Mucosa of rectum (tissue), 2 donors: Measurements from ENCODE around the gene OPA3.

Experiments used
- H3K27ac ChIP-seq, 2 donors: one replicate each; pipeline ENCODE4 v1.7.0; 2013; ENCODE audit warnings: inconsistent platforms in 2 of 2, low read depth in 2 of 2, low read length in 2 of 2
- H3K27me3 ChIP-seq, 2 donors: one replicate each; pipeline ENCODE4 v1.7.0; 2013; ENCODE audit warnings: low read length in 2 of 2; ENCODE audit not compliant: control insufficient read depth in 2 of 2, insufficient read depth in 2 of 2
- H3K36me3 ChIP-seq, 2 donors: one replicate each; pipeline ENCODE4 v1.7.0; 2013; ENCODE audit warnings: low read length in 2 of 2; ENCODE audit not compliant: control insufficient read depth in 2 of 2, insufficient read depth in 2 of 2
- H3K4me1 ChIP-seq, 2 donors: one replicate each; pipeline ENCODE4 v1.7.0; 2013; ENCODE audit warnings: low read length in 2 of 2, mild to moderate bottlenecking in 1 of 2; ENCODE audit not compliant: control insufficient read depth in 2 of 2, insufficient read depth in 2 of 2
- H3K4me3 ChIP-seq, 2 donors: one replicate each; pipeline ENCODE4 v1.7.0; 2013; ENCODE audit warnings: low read length in 2 of 2
- H3K9ac ChIP-seq, 2 donors: one replicate each; pipeline ENCODE4 v1.7.0; 2013; ENCODE audit warnings: low read length in 2 of 2, low read depth in 1 of 2, mild to moderate bottlenecking in 1 of 2
- H3K9me3 ChIP-seq, 2 donors: one replicate each; pipeline ENCODE4 v1.7.0; 2013; ENCODE audit warnings: low read length in 2 of 2; ENCODE audit not compliant: control insufficient read depth in 2 of 2
- donor health status: healthy.
- donor health status: Normal muscosa, but diverticular disease.

Gene OPA3

DNA sequence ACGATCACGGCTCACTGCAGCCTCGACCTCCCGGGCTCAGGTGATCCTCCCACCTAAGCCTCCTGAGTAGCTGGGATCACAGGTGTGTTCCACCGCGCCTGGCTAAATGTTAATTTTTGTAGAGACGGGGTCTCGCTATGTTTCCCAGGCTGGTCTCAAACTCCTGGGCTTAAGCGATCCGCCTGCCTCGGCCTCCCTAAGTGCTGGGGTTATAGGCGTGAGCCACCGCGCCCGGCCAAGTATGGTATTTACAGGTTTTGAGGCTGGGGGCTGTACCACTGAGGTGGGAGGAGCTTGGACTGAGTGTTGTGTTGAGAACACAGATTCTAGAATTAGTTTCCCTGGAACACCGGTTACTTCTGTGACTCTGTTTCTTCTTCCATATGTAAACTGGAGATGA, 86.8 kb downstream of the OPA3 start:
- Histone ChIP-seq H3K36me3 (no peaks in the 10 kb centered on the region), H3K27me3 (peaks cover 7 to 8% of the 10 kb centered on the region in 2 donors), H3K9me3 (no peaks in the 10 kb centered on the region), H3K4me3 (no peak overlapping the region), H3K27ac (no peak overlapping the region), H3K9ac (no peak overlapping the region), H3K4me1 (peaks cover 30% of the 10 kb centered on the region in 2 donors)

DNA sequence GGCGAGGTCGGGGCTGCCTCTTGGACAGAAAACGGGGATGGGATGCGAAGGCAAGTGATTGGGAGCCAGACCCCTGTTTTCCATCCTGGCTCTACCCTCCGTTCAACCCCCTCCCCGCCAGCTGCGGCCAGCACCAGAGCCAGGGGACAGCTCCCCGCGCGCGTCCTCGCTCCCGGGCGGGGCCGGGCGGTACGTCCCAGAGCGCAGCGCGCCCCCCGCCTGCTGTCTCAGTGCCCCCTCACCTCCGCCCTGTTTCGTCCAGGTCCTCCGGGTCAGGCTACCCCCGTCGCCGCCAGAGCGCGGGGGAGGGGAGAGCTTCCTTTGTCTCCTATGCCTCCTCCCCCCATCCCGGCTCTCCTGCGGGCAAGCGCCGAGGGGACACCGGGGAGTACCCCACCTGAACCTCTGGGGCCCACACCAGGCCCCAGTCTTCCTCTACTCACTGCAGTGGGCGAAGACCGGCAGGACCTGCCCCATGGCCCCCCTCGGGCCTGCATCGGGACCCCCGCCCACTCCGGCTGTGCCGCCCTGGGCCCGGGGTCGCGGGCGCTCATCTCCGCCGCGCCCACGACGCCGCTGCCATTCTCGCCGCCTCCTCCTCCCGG, 88.2 kb downstream of the OPA3 start:
- Histone ChIP-seq H3K27ac (peak overlapping the region in 1 of 2 donors; percentile 16), H3K27me3 (peaks cover 7 to 8% of the 10 kb centered on the region in 2 donors), H3K4me3 (peak overlapping the region; percentile 67 to 70), H3K9me3 (no peaks in the 10 kb centered on the region), H3K36me3 (no peaks in the 10 kb centered on the region), H3K9ac (peak overlapping the region in 1 of 2 donors; percentile 71), H3K4me1 (peaks cover 32 to 33% of the 10 kb centered on the region in 2 donors)

GRCh38 chr19:45495178-45495577, 89.4 kb downstream of the OPA3 start:
- H3K27ac ChIP-seq = no peak overlapping the region
- no peaks in the 10 kb centered on the region for H3K36me3 ChIP-seq
- peaks cover 7 to 8% of the 10 kb centered on the region in 2 donors for H3K27me3 ChIP-seq
- H3K9ac ChIP-seq = no peak overlapping the region
- H3K4me1 ChIP-seq = peaks cover 32 to 33% of the 10 kb centered on the region in 2 donors
- no peaks in the 10 kb centered on the region for H3K9me3 ChIP-seq
- no peak overlapping the region for H3K4me3 ChIP-seq

DNA sequence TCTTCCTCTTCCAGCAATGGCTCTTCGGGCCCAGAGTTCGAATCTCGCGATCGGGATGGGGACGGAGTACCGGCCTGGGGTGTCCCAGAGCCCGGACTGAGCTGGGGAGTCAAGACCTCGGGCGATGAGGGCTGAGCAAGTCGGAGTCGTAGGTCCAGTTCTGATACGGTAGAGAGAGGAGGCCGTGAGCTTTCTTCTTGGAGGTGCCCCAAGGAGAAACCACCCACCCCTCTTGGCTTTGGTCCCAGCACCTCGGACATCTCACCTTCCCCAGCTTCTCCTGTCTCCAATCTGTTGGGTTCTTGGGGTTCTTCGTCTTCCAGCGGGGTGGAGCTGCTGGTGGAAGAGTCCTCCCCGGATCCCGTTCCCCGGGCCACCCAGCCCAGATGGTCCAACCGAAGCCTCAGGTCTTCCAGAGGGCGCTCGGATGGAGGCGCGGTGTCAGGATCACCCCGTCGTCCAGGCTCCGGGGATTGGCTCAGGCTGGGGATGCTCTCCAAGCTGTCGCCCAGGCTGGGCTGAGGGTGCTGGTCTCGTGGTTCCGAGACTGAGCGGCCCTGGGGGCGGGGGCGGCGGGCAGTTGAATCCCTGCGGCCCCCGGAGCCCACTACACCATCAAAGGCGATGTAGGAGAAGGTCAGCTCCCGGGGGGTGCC, 90.2 kb downstream of the OPA3 start:
- Histone ChIP-seq H3K4me1 (peaks cover 32 to 33% of the 10 kb centered on the region in 2 donors), H3K9ac (no peak overlapping the region), H3K27ac (no peak overlapping the region), H3K4me3 (no peak overlapping the region), H3K27me3 (peaks cover 7 to 8% of the 10 kb centered on the region in 2 donors), H3K36me3 (no peaks in the 10 kb centered on the region), H3K9me3 (no peaks in the 10 kb centered on the region)

GRCh38 chr19:45492627-45493470, 91.8 kb downstream of the OPA3 start:
- no peaks in the 10 kb centered on the region for H3K36me3 ChIP-seq
- peak overlapping the region; percentile 66 to 71 for H3K4me3 ChIP-seq
- peak overlapping the region; percentile 46 to 56 for H3K27ac ChIP-seq
- peak overlapping the region; percentile 47 to 68 for H3K9ac ChIP-seq
- peaks cover 7 to 8% of the 10 kb centered on the region in 2 donors for H3K27me3 ChIP-seq
- H3K4me1 ChIP-seq = peaks cover 18 to 19% of the 10 kb centered on the region in 2 donors
- H3K9me3 ChIP-seq = no peaks in the 10 kb centered on the region

DNA sequence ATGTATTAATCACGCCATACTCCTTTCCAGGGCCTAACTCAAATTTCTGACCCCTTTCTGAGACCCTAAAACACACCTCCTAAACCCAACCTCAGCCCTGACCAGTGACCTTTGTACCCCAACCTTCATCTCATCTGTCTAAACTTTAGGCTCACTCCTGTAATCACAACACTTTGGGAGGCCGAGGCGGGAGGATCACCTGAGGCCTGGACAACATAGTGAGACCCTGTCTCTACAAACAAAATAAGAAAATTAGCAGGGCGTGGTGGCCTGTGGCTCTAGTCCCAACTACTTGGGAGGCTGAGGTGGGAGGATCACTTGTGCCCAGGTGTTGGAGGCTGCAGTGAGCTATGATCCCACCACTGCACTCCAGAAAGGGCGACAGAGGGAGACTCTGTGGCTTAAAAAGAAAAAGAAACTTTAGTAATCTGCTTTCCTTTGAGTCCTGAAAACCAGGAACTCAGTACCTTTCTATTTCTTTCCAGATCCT, 92.4 kb downstream of the OPA3 start:
- peaks cover 12 to 15% of the 10 kb centered on the region in 2 donors for H3K4me1 ChIP-seq
- no peak overlapping the region for H3K27ac ChIP-seq
- peaks cover 7 to 8% of the 10 kb centered on the region in 2 donors for H3K27me3 ChIP-seq
- peak overlapping the region in 1 of 2 donors; percentile 71 for H3K4me3 ChIP-seq
- no peak overlapping the region for H3K9ac ChIP-seq
- no peaks in the 10 kb centered on the region for H3K9me3 ChIP-seq
- no peaks in the 10 kb centered on the region for H3K36me3 ChIP-seq

- Histone ChIP-seq H3K4me1 (peaks cover 7% of the 10 kb centered on the region in 2 donors), H3K9ac (no peak overlapping the region), H3K27ac (no peak overlapping the region), H3K27me3 (no peaks in the 10 kb centered on the region), H3K36me3 (no peaks in the 10 kb centered on the region), H3K4me3 (no peak overlapping the region), H3K9me3 (no peaks in the 10 kb centered on the region)
Measured at GRCh38 chr19:45489216-45489855, 95.3 kb downstream of the OPA3 start.

DNA sequence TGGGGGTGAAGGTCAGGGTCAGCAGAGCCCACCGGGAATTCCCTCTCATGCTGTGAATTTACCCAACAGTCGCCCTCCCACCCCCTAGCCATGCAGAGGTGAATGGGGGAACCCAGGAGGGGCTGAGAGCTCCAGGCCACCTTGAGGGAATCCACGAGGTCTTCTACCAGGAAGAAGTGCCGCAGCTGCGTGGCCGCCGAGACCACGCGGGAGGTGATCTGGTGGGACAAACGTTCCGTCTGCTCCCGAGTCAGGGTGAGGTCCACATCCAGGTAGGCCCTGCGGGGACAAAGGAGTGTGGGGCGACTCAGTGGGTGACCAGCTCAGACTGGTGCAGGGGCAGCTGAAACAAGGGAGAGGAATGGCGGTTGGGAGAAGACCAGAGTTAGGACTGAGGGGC, 95.9 kb downstream of the OPA3 start:
- Histone ChIP-seq H3K27ac (no peak overlapping the region), H3K4me3 (no peak overlapping the region), H3K27me3 (no peaks in the 10 kb centered on the region), H3K9me3 (no peaks in the 10 kb centered on the region), H3K36me3 (no peaks in the 10 kb centered on the region), H3K4me1 (peaks cover 7% of the 10 kb centered on the region in 2 donors), H3K9ac (no peak overlapping the region)

DNA sequence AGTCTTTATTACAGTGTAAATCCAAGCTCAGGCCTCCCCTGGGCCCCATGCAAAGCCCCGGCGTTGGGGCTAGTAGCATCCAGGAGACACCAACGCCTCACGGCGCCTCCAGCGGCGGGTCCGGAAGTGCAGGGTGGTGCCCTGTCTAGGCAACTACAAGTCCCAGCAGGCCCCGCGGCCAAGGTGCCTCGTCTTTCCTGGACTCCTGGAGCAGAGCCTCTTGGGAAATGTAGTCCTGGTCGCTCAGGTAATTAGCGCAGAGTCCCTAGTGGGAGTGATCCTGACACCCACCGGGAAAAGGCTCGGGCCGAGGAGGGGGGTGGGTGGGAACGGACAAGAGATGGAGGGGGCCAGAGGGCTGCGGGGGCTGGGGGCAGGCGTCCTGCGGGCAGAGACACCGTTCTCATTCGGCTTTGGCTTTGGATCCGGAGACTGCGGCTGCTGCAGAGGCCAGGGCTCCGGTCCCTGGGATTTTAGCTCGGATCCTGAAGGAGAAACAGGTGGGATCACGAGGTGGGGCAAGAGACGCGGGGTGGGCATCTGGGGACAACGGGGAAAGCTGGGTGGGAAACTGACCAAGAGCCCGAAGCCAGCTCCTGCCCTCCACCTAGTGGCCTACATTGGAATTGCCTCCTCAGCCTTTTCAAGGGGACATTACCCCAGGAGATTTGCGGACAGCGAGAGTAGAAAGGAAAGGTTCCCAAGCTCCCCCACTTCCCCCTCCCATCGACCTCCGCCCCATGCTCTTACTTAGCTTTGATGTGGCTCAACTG, 99.1 kb downstream of the OPA3 start:
- no peak overlapping the region for H3K9ac ChIP-seq
- H3K27ac ChIP-seq = peak overlapping the region; percentile 29 to 43
- H3K27me3 ChIP-seq = no peaks in the 10 kb centered on the region
- H3K36me3 ChIP-seq = no peaks in the 10 kb centered on the region
- peaks cover 2 to 4% of the 10 kb centered on the region in 2 donors for H3K4me1 ChIP-seq
- peak overlapping the region; percentile 76 to 83 for H3K4me3 ChIP-seq
- H3K9me3 ChIP-seq = no peaks in the 10 kb centered on the region
